LNCAP (cell line): ENCODE data around the gene ACBD3.

Source experiments
- TF ChIP-seq, protein P1 (sequence below): fragments of 450-650 bp; IDR thresholded peaks from 2 replicates; pipeline ENCODE4 v1.5.1; 2017; ENCODE audit warnings: mild to moderate bottlenecking

ACBD3 gene

DNA sequence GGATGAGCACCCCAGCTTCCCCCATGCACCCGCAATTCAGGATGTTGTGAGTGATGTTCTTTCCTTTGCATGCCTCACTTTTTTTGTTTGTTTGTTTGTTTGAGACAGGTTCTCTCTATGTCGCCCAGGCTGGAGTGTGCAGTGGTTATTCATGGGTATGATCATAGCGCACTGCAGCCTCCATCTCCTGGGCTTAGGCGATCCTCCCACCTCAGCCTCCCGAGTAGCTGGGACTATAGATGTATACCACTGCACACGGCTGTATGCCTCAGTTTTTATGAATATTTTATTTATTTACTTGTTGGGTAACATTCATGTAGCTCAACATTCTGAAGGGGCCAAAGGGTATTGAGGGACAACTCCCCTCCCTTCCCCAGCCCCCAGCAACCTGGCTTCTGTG lies 69.2 kb downstream of the ACBD3 start:
- TF ChIP-seq, protein P1, sequence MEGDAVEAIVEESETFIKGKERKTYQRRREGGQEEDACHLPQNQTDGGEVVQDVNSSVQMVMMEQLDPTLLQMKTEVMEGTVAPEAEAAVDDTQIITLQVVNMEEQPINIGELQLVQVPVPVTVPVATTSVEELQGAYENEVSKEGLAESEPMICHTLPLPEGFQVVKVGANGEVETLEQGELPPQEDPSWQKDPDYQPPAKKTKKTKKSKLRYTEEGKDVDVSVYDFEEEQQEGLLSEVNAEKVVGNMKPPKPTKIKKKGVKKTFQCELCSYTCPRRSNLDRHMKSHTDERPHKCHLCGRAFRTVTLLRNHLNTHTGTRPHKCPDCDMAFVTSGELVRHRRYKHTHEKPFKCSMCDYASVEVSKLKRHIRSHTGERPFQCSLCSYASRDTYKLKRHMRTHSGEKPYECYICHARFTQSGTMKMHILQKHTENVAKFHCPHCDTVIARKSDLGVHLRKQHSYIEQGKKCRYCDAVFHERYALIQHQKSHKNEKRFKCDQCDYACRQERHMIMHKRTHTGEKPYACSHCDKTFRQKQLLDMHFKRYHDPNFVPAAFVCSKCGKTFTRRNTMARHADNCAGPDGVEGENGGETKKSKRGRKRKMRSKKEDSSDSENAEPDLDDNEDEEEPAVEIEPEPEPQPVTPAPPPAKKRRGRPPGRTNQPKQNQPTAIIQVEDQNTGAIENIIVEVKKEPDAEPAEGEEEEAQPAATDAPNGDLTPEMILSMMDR, result no peak

DNA sequence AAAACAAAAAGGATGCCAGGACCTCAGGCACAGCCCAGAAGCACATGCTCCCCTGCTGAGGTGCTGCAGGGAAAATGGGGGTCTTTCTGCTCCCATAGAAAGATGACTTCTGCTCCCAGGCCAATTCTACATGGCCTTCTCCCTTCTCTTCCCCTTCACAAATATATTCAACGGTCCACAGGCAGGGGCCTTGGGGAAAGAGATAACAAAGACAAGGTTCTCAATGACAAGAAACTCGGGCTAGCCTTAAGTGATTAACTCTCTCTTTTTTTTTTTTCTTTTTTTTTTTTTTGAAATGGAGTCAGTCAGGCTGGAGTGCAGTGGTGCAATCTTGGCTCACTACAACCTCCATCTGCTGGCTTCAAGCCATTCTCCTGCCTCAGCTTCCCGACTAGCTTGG lies 69.9 kb downstream of the ACBD3 start:
- TF ChIP-seq, protein P1, result no peak

DNA sequence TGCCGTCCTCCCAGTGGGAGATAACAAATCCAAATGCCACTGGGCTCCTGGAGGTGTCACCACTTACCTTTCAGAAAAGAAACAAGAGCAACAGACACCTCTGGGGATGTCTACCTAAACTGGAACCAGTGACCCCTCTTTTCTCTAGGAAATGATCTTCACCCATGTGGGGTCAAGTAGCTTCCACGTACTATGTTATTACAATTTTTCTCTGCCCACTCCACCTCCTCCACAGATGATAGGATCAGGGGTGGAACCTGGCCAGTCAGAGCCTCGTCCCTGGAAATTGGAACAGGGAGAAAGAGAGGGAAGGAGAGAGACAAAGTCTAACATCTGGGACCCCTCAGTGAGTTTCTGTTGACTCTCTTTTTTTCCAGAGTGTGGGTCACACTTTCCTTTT lies 73.9 kb downstream of the ACBD3 start:
- TF ChIP-seq, protein P1, result no peak

DNA sequence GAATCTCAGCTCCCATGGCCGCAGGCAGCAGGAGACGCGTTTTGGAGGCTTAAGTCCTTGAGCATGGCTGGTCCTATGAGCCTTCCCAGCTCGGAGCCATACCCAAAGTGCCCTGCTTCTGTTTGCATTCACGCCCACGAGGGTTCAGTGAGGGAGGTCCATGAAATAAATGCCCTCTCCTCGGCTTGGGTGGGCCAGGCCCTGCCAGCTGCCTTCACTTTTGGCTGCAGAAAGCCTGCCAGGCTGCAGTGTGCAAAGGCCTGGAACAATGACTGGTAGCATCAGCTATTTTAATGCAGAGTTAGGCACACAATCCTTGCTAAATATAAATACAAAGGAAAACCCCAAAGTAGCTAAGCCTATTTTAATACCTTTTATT lies 74.7 kb downstream of the ACBD3 start:
- TF ChIP-seq, protein P1, result no peak

DNA sequence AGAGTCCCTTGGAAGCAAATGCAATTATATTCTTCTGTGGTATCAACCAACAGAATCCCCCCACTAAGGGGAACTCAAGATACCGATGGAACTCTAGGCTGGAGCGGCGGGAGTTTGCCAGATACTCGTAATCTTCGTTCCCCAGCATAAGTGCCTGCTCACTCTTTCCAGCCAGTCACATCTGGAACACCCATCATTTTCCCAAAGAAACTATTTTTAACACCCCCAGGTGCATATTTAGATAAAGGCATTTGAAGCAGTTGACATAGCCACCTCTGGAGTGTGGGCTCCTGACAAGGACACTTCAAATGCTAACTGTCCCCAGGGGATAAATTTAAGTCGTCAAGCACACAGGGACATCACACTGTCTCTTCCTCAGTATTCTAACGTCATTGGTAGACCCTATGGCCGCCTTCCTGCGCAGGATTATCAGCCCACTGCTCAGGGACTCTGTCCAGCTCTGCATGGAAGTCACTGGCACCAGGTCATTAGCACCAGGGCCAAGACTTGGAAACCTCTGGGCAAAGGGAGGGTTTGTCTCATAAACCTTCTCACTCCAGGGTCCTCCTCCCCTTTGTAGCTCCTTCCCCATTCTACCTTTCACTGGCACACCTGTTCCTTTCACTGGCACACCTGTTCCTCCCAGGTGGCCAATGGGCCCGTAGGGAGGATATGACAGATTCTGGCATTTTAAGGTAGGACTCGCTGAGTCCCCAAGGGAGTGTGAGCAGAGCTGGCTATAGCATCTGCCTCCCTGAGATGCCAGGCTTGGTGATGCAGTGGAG lies 75.3 kb downstream of the ACBD3 start:
- TF ChIP-seq, protein P1, result no peak

DNA sequence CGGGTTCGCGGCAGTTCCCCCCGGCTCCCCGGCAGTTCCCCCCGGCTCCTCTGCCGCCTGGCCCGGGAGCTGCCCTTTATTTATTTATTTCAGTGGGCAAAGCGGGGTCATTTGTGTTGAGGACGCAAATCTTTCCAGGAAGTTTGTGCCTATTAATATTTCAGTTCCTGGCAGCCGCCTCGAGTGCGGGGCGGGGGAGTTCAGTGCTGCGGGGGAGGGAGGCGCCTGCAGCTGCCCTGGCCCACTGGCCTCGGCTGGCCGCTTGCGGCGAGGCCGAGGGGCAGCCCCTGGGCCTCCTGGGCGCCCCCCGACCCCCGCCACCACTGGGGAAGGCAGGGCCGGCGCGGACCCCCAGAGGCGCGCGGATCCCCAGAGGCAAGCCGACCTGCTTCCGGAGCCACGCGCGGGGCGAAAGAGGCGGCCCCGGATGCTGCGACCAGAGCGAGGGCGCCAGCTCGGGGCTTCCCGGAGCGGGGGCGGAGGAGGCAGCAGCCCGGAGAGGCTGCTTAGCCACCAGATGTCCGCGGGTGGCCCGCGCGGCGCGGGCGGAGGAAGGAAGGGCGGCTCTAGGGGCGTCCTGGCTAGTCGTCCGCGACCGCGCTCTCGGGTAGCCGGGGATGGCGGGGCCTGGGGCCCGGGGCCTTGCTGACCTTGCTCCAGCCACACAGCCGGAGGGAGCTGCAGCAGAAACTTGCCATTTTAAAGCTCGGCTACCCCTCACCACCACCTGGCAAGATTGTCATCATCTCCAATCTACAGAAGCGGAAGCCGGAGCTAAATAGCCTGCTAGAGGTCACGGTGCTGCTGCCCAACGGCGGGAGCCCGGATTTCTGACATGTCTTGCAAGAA lies 76.1 kb downstream of the ACBD3 start:
- TF ChIP-seq, protein P1, result no peak

DNA sequence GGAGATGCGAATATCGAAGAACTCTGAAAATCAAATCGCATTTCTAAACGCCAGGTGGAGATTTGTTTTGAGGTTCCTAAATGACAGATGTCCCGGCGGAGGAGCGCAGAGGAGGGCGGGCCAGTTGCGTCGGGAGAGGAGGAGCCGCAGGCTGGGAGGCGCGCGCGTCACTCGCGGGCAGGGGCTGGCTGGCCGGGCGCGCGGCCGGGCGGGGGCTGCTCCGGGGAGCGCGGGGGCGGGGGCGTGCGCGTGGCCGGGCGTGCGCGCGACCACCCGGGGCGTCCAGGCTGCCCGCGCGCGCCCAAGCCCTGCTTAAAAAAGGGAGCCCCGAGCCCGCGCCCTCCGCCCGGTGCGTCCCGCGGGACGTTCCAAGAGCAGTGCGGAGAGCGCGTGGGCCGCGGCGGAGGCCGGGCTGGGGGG lies 76.7 kb downstream of the ACBD3 start:
- TF ChIP-seq, protein P1, result no peak
